ENCODE data around the gene PPP1R17. TPM values are rescaled to one million over a fixed set of nuclear protein-coding genes. Genes with fewer than 3 reads are reported as not detected.

The PPP1R17 gene
- total RNA-seq, 1 experiment from 2014 or later: not detected

DNA sequence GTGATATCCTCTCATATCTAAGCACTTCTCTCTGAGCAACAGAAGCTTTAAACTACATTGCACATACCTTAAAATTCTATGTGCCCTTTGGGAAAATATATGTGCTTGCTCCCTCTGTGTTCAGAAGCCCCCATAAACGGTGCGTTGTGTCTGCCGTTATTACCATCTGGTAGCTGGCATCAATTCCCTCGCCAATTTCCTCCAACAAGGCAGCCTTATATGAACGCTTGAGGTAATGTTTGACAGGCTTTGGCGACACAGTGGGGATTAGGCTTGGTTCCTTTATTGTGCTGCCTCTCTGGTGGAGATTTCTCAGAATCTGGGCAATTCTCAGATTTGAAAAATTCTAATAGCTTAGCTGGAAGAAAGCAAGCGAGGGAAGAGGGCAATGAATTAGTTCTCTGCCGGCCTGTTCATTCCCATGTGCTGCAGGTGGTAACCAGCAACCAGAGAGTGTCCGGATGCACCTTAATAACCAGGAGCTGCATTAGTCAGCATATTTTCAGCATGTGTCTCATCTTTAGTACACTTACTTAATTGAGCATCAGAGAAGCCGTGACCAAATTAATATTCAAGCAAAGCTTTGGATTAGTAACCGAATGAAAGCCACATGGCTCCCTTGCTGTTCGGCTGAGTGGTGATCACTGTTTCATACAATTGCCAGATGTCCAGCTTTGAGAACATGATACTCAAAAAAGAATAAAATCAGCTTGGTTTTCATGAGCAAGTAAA lies 7.3 kb upstream of the PPP1R17 start:
- H3K27ac ChIP-seq (ENCODE audit: low read depth, low read length): no peak overlapping the region
- ChIA-PET CTCF (no interaction called here), POLR2A (no interaction called here), RAD21 (ENCODE audit: low non-redundant PET in 1 of 2, low total read pairs in 2 of 2, uncharacterized antibody in 2 of 2, unreplicated experiment in 2 of 2) (no interaction called here)
- no peaks in the 10 kb centered on the region for H3K79me2 ChIP-seq (ENCODE audit: insufficient read depth, low read length)
- no TSS peak for BruUV-seq (replicated peaks)
- intact Hi-C loops (cut with micrococcal nuclease): no loop called here
- no peak overlapping the region for H3K4me3 ChIP-seq (replicated peaks in 1 of 2; ENCODE audit: low read depth in 1 of 2, low read length in 2 of 2)
- no peaks in the 10 kb centered on the region for H3K36me3 ChIP-seq (ENCODE audit: control insufficient read depth in 1 of 2, insufficient read depth in 2 of 2, low read length in 2 of 2)
- TF ChIP-seq SRF (IDR thresholded peaks at IDR 0.05; ENCODE audit: low read depth) (no peak), FOSL1 (IDR thresholded peaks at IDR 0.05; ENCODE audit: low read depth) (no peak), JUND (IDR thresholded peaks at IDR 0.05) (no peak), EGR1 (IDR thresholded peaks at IDR 0.05; ENCODE audit: low read depth) (no peak), CBX3 (IDR thresholded peaks at IDR 0.05; ENCODE audit: low read depth) (no peak), EZH2phosphoT487 (IDR thresholded peaks at IDR 0.05; ENCODE audit: borderline replicate concordance) (no peak), SIN3A (IDR thresholded peaks at IDR 0.05; ENCODE audit: low read depth) (no peak), CEBPB (IDR thresholded peaks at IDR 0.05; ENCODE audit: low read depth) (no peak), ZNF274 (IDR thresholded peaks at IDR 0.05; ENCODE audit: low read depth, low read length) (no peak)
- TF ChIP-seq, protein P1, sequence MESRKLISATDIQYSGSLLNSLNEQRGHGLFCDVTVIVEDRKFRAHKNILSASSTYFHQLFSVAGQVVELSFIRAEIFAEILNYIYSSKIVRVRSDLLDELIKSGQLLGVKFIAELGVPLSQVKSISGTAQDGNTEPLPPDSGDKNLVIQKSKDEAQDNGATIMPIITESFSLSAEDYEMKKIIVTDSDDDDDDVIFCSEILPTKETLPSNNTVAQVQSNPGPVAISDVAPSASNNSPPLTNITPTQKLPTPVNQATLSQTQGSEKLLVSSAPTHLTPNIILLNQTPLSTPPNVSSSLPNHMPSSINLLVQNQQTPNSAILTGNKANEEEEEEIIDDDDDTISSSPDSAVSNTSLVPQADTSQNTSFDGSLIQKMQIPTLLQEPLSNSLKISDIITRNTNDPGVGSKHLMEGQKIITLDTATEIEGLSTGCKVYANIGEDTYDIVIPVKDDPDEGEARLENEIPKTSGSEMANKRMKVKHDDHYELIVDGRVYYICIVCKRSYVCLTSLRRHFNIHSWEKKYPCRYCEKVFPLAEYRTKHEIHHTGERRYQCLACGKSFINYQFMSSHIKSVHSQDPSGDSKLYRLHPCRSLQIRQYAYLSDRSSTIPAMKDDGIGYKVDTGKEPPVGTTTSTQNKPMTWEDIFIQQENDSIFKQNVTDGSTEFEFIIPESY (IDR thresholded peaks at IDR 0.05; ENCODE audit: extremely low read depth, insufficient replicate concordance, low read length): no peak
- TF ChIP-seq, protein P2, sequence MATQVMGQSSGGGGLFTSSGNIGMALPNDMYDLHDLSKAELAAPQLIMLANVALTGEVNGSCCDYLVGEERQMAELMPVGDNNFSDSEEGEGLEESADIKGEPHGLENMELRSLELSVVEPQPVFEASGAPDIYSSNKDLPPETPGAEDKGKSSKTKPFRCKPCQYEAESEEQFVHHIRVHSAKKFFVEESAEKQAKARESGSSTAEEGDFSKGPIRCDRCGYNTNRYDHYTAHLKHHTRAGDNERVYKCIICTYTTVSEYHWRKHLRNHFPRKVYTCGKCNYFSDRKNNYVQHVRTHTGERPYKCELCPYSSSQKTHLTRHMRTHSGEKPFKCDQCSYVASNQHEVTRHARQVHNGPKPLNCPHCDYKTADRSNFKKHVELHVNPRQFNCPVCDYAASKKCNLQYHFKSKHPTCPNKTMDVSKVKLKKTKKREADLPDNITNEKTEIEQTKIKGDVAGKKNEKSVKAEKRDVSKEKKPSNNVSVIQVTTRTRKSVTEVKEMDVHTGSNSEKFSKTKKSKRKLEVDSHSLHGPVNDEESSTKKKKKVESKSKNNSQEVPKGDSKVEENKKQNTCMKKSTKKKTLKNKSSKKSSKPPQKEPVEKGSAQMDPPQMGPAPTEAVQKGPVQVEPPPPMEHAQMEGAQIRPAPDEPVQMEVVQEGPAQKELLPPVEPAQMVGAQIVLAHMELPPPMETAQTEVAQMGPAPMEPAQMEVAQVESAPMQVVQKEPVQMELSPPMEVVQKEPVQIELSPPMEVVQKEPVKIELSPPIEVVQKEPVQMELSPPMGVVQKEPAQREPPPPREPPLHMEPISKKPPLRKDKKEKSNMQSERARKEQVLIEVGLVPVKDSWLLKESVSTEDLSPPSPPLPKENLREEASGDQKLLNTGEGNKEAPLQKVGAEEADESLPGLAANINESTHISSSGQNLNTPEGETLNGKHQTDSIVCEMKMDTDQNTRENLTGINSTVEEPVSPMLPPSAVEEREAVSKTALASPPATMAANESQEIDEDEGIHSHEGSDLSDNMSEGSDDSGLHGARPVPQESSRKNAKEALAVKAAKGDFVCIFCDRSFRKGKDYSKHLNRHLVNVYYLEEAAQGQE (IDR thresholded peaks at IDR 0.05; ENCODE audit: low read depth): no peak
- TF ChIP-seq, protein P3, sequence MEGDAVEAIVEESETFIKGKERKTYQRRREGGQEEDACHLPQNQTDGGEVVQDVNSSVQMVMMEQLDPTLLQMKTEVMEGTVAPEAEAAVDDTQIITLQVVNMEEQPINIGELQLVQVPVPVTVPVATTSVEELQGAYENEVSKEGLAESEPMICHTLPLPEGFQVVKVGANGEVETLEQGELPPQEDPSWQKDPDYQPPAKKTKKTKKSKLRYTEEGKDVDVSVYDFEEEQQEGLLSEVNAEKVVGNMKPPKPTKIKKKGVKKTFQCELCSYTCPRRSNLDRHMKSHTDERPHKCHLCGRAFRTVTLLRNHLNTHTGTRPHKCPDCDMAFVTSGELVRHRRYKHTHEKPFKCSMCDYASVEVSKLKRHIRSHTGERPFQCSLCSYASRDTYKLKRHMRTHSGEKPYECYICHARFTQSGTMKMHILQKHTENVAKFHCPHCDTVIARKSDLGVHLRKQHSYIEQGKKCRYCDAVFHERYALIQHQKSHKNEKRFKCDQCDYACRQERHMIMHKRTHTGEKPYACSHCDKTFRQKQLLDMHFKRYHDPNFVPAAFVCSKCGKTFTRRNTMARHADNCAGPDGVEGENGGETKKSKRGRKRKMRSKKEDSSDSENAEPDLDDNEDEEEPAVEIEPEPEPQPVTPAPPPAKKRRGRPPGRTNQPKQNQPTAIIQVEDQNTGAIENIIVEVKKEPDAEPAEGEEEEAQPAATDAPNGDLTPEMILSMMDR (IDR thresholded peaks at IDR 0.05 in 2 of 3, conservative IDR thresholded peaks at IDR 0.05 in 1 of 3; ENCODE audit: borderline replicate concordance in 1 of 3, insufficient read depth in 1 of 3, low read depth in 2 of 3, low read length in 2 of 3): no peak
- H3K9me3 ChIP-seq (ENCODE audit: control insufficient read depth in 1 of 2, insufficient read depth in 1 of 2, low read depth in 1 of 2, low read length in 2 of 2): no peaks in the 10 kb centered on the region
- H3K4me2 ChIP-seq (ENCODE audit: low read length): no peak overlapping the region
- DNase-seq (ENCODE audit: low read depth, low spot score) (no peak), ATAC-seq (no peak)
- no peak overlapping the region for H3K9ac ChIP-seq (ENCODE audit: low read length)
- no peaks in the 10 kb centered on the region for H4K20me1 ChIP-seq (ENCODE audit: insufficient read depth)
- no peaks in the 10 kb centered on the region for H3K4me1 ChIP-seq (ENCODE audit: control insufficient read depth in 1 of 2, insufficient read depth in 2 of 2, low read length in 2 of 2)
- H3K9me2 ChIP-seq (ENCODE audit: insufficient read depth): no peaks in the 10 kb centered on the region
- peaks cover 7% of the 10 kb centered on the region for H3K27me3 ChIP-seq (ENCODE audit: insufficient read depth, low read length)
- no peak overlapping the region for H2AFZ ChIP-seq (ENCODE audit: low read depth, low read length, poor library complexity, severe bottlenecking)

All from HCT116 (cell line).